Loucy (cell line): Measurements from ENCODE around the gene NARF.

ENCODE experiments used
- CTCF ChIP-seq: fragments of 200-600 bp; sonication (generic); conservative IDR thresholded peaks from 2 replicates; pipeline ENCODE4 v1.5.1; 2014; ENCODE audit warnings: mild to moderate bottlenecking, antibody characterized with exemption, low read length
- EZH2phosphoT487 ChIP-seq: fragments of 200-600 bp; IDR thresholded peaks from 2 replicates; pipeline ENCODE4 v1.6.1; 2018; ENCODE audit warnings: antibody characterized with exemption, mild to moderate bottlenecking, moderate library complexity, borderline replicate concordance

GRCh38 chr17:82491196-82491530, 32.6 kb downstream of the NARF start:
- TF ChIP-seq CTCF (no peak), EZH2phosphoT487 (no peak)
